Esophagus squamous epithelium (tissue), 4 donors: ENCODE data around the gene KCND2.

Experiments
- CTCF ChIP-seq, 6 experiments: fragments of 450-650 bp in 4 of 6; fragments of 200-600 bp in 2 of 6; sonication (generic) in 2 of 6; IDR thresholded peaks; one replicate each; pipeline ENCODE4 v1.5.1; 2016 to 2019; ENCODE audit warnings: antibody characterized with exemption in 6 of 6, mild to moderate bottlenecking in 4 of 6, moderate library complexity in 4 of 6
- POLR2A ChIP-seq, 4 donors: fragments of 450-650 bp; IDR thresholded peaks; one replicate each; pipeline ENCODE4 v1.6.1; 2017; ENCODE audit warnings: antibody characterized with exemption in 4 of 4, mild to moderate bottlenecking in 4 of 4, moderate library complexity in 3 of 4

- TF ChIP-seq CTCF (IDR thresholded peaks at IDR 0.05) (no peak), POLR2A (IDR thresholded peaks at IDR 0.05) (no peak)
These were observed 13.6 kb upstream of the KCND2 start for GRCh38 chr7:120259386-120259785.
